ENCODE data around the gene MOB3A. TPM values are rescaled to one million over a fixed set of nuclear protein-coding genes. Genes with fewer than 3 reads are reported as not detected.

Gene MOB3A
- total and polyA plus RNA-seq, 2 experiments from 2014 or later, result 2.9 to 5.9 TPM

- no peaks in the 10 kb centered on the region; the same call in 2 of the 3 replicates for H3K4me1 Mint-ChIP-seq
- TF ChIP-seq REST (IDR thresholded peaks at IDR 0.05; ENCODE audit: unreplicated experiment) (no peak), EZH2 (IDR thresholded peaks at IDR 0.05; ENCODE audit: low read depth, unreplicated experiment) (no peak), STAT1 (IDR thresholded peaks at IDR 0.05; ENCODE audit: unreplicated experiment) (no peak), NANOG (IDR thresholded peaks at IDR 0.05; ENCODE audit: borderline replicate concordance) (no peak), POLR2AphosphoS5 (IDR thresholded peaks at IDR 0.05; ENCODE audit: low read depth) (no peak), EZH2phosphoT487 (IDR thresholded peaks at IDR 0.05; ENCODE audit: unreplicated experiment) (no peak), CREB1 (CRISPR knock-in tag; IDR thresholded peaks at IDR 0.05; ENCODE audit: low read depth) (no peak), ZNF331 (CRISPR knock-in tag; IDR thresholded peaks at IDR 0.05; ENCODE audit: low read depth) (no peak)
- Histone ChIP-seq H3K4me2 (no peak overlapping the region), H3F3A (replicated peaks; ENCODE audit: low read depth) (no peaks in the 10 kb centered on the region), H3K4me1 (ENCODE audit: insufficient read depth) (no peaks in the 10 kb centered on the region), H3K4me3 (no peak overlapping the region), H3K9me2 (ENCODE audit: insufficient read depth) (no peaks in the 10 kb centered on the region), H2AFZ (no peak overlapping the region), H3K27ac (ENCODE audit: low read depth) (no peak overlapping the region), H3K79me2 (replicated peaks; ENCODE audit: insufficient read depth) (no peaks in the 10 kb centered on the region), H3K27me3 (ENCODE audit: insufficient read depth) (no peaks in the 10 kb centered on the region), H3K36me3 (ENCODE audit: insufficient read depth) (peaks cover 27% of the 10 kb centered on the region; the same call in 1 of the 2 replicates), H4K20me1 (replicated peaks; ENCODE audit: insufficient read depth) (peaks cover 19% of the 10 kb centered on the region)
- DNase-seq (ENCODE audit: low spot score), result no peak
- peaks cover 84% of the 10 kb centered on the region for H3K36me3 Mint-ChIP-seq (ENCODE audit: low read depth)
- peaks cover 7% of the 10 kb centered on the region for H3K27me3 Mint-ChIP-seq (ENCODE audit: insufficient read depth, low read depth, poor library complexity)
- H3K4me3 Mint-ChIP-seq, result no peak overlapping the region
- no peak for ATAC-seq
- no peak overlapping the region for H3K27ac Mint-ChIP-seq
- no peaks in the 10 kb centered on the region for H3K9me3 Mint-ChIP-seq
Observed at GRCh38 chr19:2118438-2118837, 22.3 kb upstream of the MOB3A start.

GRCh38 chr19:2117215-2117960 is 21.3 kb upstream of the MOB3A start:
- no peak overlapping the region for H3K4me2 ChIP-seq
- H3K27me3 ChIP-seq (ENCODE audit: insufficient read depth), result no peaks in the 10 kb centered on the region
- H3F3A ChIP-seq (replicated peaks; ENCODE audit: low read depth), result no peaks in the 10 kb centered on the region
- DNase-seq (ENCODE audit: low spot score) (no peak), ATAC-seq (no peak)
- H3K36me3 ChIP-seq (ENCODE audit: insufficient read depth), result peaks cover 26% of the 10 kb centered on the region
- Mint-ChIP-seq H3K9me3 (no peaks in the 10 kb centered on the region), H3K4me3 (no peak overlapping the region), H3K27me3 (ENCODE audit: insufficient read depth, low read depth, poor library complexity) (peaks cover 7% of the 10 kb centered on the region), H3K36me3 (ENCODE audit: low read depth) (peaks cover 78% of the 10 kb centered on the region), H3K4me1 (no peaks in the 10 kb centered on the region; the same call in 2 of the 3 replicates), H3K27ac (no peak overlapping the region)
- no peak overlapping the region for H3K27ac ChIP-seq (ENCODE audit: low read depth)
- no peak overlapping the region for H3K4me3 ChIP-seq
- no peaks in the 10 kb centered on the region for H3K4me1 ChIP-seq (ENCODE audit: insufficient read depth)
- no peak overlapping the region for H2AFZ ChIP-seq
- H4K20me1 ChIP-seq (replicated peaks; ENCODE audit: insufficient read depth), result peaks cover 10% of the 10 kb centered on the region
- no peaks in the 10 kb centered on the region for H3K9me2 ChIP-seq (ENCODE audit: insufficient read depth)
- H3K79me2 ChIP-seq (replicated peaks; ENCODE audit: insufficient read depth), result no peaks in the 10 kb centered on the region
- no peak for TF ChIP-seq NANOG (IDR thresholded peaks at IDR 0.05; ENCODE audit: borderline replicate concordance)
- no peak for TF ChIP-seq JUNB (IDR thresholded peaks at IDR 0.05; ENCODE audit: unreplicated experiment)
- no peak for TF ChIP-seq POLR2AphosphoS5 (IDR thresholded peaks at IDR 0.05; ENCODE audit: low read depth)
- TF ChIP-seq STAT1 (IDR thresholded peaks at IDR 0.05; ENCODE audit: unreplicated experiment), result no peak
- no peak for TF ChIP-seq ETS1 (IDR thresholded peaks at IDR 0.05)
- no peak for TF ChIP-seq REST (IDR thresholded peaks at IDR 0.05; ENCODE audit: unreplicated experiment)
- TF ChIP-seq CTCF (conservative IDR thresholded peaks at IDR 0.05; ENCODE audit: low read depth in 2 of 2), result no peak
- TF ChIP-seq CREB1 (CRISPR knock-in tag; IDR thresholded peaks at IDR 0.05; ENCODE audit: low read depth), result no peak
- TF ChIP-seq ZNF114 (CRISPR knock-in tag; IDR thresholded peaks at IDR 0.05), result no peak
- TF ChIP-seq ZNF331 (CRISPR knock-in tag; IDR thresholded peaks at IDR 0.05; ENCODE audit: low read depth), result no peak
- no peak for TF ChIP-seq EZH2 (IDR thresholded peaks at IDR 0.05; ENCODE audit: low read depth, unreplicated experiment)
